ENCODE results near the gene SNRPD3. TPM values are rescaled to one million over a fixed set of nuclear protein-coding genes. Genes with fewer than 3 reads are reported as not detected.
A peak's percentile ranks its signal among the peaks of the same experiment; 100 is the strongest.

SNRPD3 gene
- 66.8 TPM for total RNA-seq
- long read RNA-seq, transcript SNRPD3-201 (4 exons, 1,763 nt): major isoform, 53 of 61 reads
- long read RNA-seq, partial matches to known transcripts: 1 of 61 reads
- long read RNA-seq, other reads (novel, unspliced or antisense): 7 of 61 reads

- peak within 1 kb of the TSS; percentile 94 for H3K27ac ChIP-seq
- peak; percentile 96 to 97 for ATAC-seq
- peaks cover 52% of the 10 kb centered on the region for H3K4me1 ChIP-seq
- no peaks in the 10 kb centered on the region for H3K27me3 ChIP-seq (ENCODE audit: low read depth)
- intact Hi-C loops (cut with DNase I): no loop called here
- H3K4me3 ChIP-seq: peak within 1 kb of the TSS; percentile 76
- peaks cover 39% of the 10 kb centered on the region for H3K36me3 ChIP-seq
- peak; percentile 23 for TF ChIP-seq CTCF (IDR thresholded peaks at IDR 0.05)
- DNase-seq: peak; percentile 100
- H3K9me3 ChIP-seq: no peaks in the 10 kb centered on the region
Observed at GRCh38 chr22:24555165-24556039, at the start of gene SNRPD3. TSS of gene SNRPD3 (plus strand) at chr22:24555999. CDS start at chr22:24557675, 1,676 bp downstream.

GRCh38 chr22:24506802-24507438 lies 48.9 kb upstream of the SNRPD3 start:
- intact Hi-C loops (cut with DNase I): no loop called here
- DNase-seq (no peak), ATAC-seq (peak; percentile 74 to 79)
- H3K9me3 ChIP-seq: no peaks in the 10 kb centered on the region
- H3K4me3 ChIP-seq: no peak overlapping the region
- H3K36me3 ChIP-seq: no peaks in the 10 kb centered on the region
- no peaks in the 10 kb centered on the region for H3K27me3 ChIP-seq (ENCODE audit: low read depth)
- TF ChIP-seq CTCF (IDR thresholded peaks at IDR 0.05): no peak
- H3K27ac ChIP-seq: peak overlapping the region; percentile 50
- peaks cover 60% of the 10 kb centered on the region for H3K4me1 ChIP-seq

GRCh38 chr22:24507716-24508115 lies 48.1 kb upstream of the SNRPD3 start:
- TF ChIP-seq CTCF (IDR thresholded peaks at IDR 0.05): no peak
- no peak for ATAC-seq
- H3K27ac ChIP-seq: peak overlapping the region; percentile 50
- peaks cover 64% of the 10 kb centered on the region for H3K4me1 ChIP-seq
- H3K4me3 ChIP-seq: no peak overlapping the region
- H3K27me3 ChIP-seq (ENCODE audit: low read depth): no peaks in the 10 kb centered on the region
- DNase-seq: no peak
- H3K36me3 ChIP-seq: no peaks in the 10 kb centered on the region
- H3K9me3 ChIP-seq: no peaks in the 10 kb centered on the region
- intact Hi-C loops (cut with DNase I): no loop called here

- H3K4me1 ChIP-seq: peaks cover 48% of the 10 kb centered on the region
Observed at GRCh38 chr22:24510637-24511625, 44.9 kb upstream of the SNRPD3 start.

More at GRCh38 chr22:24510637-24511625, 44.9 kb upstream of the SNRPD3 start:
- peak; percentile 59 to 67 for ATAC-seq
- intact Hi-C loops (cut with DNase I): no loop called here
- TF ChIP-seq CTCF (IDR thresholded peaks at IDR 0.05): no peak
- no peaks in the 10 kb centered on the region for H3K36me3 ChIP-seq
- H3K9me3 ChIP-seq: no peaks in the 10 kb centered on the region
- H3K4me3 ChIP-seq: no peak overlapping the region
- no peak for DNase-seq
- H3K27me3 ChIP-seq (ENCODE audit: low read depth): no peaks in the 10 kb centered on the region
- peak overlapping the region; percentile 21 for H3K27ac ChIP-seq

Data from lower lobe of right lung (tissue), 2 donors.